Smooth muscle cell (in vitro differentiated cells): ENCODE data around the gene GOT2. TPM values are rescaled to one million over a fixed set of nuclear protein-coding genes. Genes with fewer than 3 reads are reported as not detected.
A peak's percentile ranks its signal among the peaks of the same experiment; 100 is the strongest.

Experiments used
- DNase-seq: peaks from one replicate; lab custom pipeline; 2025; ENCODE audit not compliant: unreplicated experiment; lab: John Stamatoyannopoulos, UW
- H2AFZ ChIP-seq: fragments of 200-600 bp; sonication (generic); 2 replicates; pipeline ENCODE4 v1.6.0; 2016; ENCODE audit warnings: antibody characterized with exemption, low read depth, mild to moderate bottlenecking
- H3F3A ChIP-seq: fragments of 200-600 bp; sonication (generic); 2 replicates; pipeline ENCODE4 v1.6.0; 2017; ENCODE audit warnings: antibody characterized with exemption, low read depth
- H3K27ac ChIP-seq: fragments of 200-600 bp; sonication (generic); 2 replicates; pipeline ENCODE4 v1.5.1; 2016; ENCODE audit warnings: low read depth, mild to moderate bottlenecking
- H3K27me3 ChIP-seq: fragments of 200-600 bp; sonication (generic); 2 replicates; pipeline ENCODE4 v1.6.1; 2016; ENCODE audit warnings: low read depth, mild to moderate bottlenecking
- H3K36me3 ChIP-seq: fragments of 200-600 bp; sonication (generic); 2 replicates; pipeline ENCODE4 v1.5.1; 2016; ENCODE audit warnings: low read depth
- H3K4me1 ChIP-seq: fragments of 200-600 bp; sonication (generic); 2 replicates; pipeline ENCODE4 v1.5.1; 2016; ENCODE audit warnings: low read depth
- H3K4me2 ChIP-seq: fragments of 200-600 bp; sonication (generic); 2 replicates; pipeline ENCODE4 v1.6.0; 2016; ENCODE audit warnings: mild to moderate bottlenecking
- H3K4me3 ChIP-seq: fragments of 200-600 bp; sonication (generic); 2 replicates; pipeline ENCODE4 v1.5.1; 2016; ENCODE audit warnings: mild to moderate bottlenecking
- H3K79me2 ChIP-seq: fragments of 200-600 bp; sonication (generic); 2 replicates; pipeline ENCODE4 v1.6.0; 2016; ENCODE audit warnings: low read depth, mild to moderate bottlenecking
- H3K9ac ChIP-seq: fragments of 200-600 bp; sonication (generic); 2 replicates; pipeline ENCODE4 v1.6.0; 2016; ENCODE audit warnings: low read depth
- H3K9me3 ChIP-seq: fragments of 200-600 bp; sonication (generic); replicated peaks from 2 replicates; pipeline ENCODE4 v1.5.1; 2016; ENCODE audit warnings: low read depth
- H4K20me1 ChIP-seq: fragments of 200-600 bp; sonication (generic); 2 replicates; pipeline ENCODE4 v1.6.0; 2016; ENCODE audit warnings: low read depth
- WGBS: methylation state at CpG from one replicate; pipeline ENCODE4 v1.1.7; 2016; ENCODE audit warnings: low lambda C conversion rate; 5-methylcytosine and 5-hydroxymethylcytosine counted together
- polyA plus RNA-seq: library from polyadenylated mRNA; unstranded; fragments of >200 nt; fragmentation: Nextera tagmentation; extraction: Ambion mirVana; gene quantifications from 2 replicates; pipeline ENCODE4 v1.2.1, GENCODE V29; 2016
- total RNA-seq: library from RNA; depleted of rRNA; stranded (reverse); fragments of >200 nt; gene quantifications from 2 replicates; pipeline ENCODE4 v1.2.3, GENCODE V29; 2014
- TF ChIP-seq, protein P1 (sequence below): fragments of 200-600 bp; sonication (generic); IDR thresholded peaks from 2 replicates; pipeline ENCODE4 v1.5.1; 2017; ENCODE audit warnings: borderline replicate concordance, mild to moderate bottlenecking, antibody characterized with exemption; ENCODE audit not compliant: insufficient read depth, poor library complexity, severe bottlenecking

GOT2 gene
- total and polyA plus RNA-seq, 2 experiments from 2014 or later, result 43.6 to 83.5 TPM

DNA sequence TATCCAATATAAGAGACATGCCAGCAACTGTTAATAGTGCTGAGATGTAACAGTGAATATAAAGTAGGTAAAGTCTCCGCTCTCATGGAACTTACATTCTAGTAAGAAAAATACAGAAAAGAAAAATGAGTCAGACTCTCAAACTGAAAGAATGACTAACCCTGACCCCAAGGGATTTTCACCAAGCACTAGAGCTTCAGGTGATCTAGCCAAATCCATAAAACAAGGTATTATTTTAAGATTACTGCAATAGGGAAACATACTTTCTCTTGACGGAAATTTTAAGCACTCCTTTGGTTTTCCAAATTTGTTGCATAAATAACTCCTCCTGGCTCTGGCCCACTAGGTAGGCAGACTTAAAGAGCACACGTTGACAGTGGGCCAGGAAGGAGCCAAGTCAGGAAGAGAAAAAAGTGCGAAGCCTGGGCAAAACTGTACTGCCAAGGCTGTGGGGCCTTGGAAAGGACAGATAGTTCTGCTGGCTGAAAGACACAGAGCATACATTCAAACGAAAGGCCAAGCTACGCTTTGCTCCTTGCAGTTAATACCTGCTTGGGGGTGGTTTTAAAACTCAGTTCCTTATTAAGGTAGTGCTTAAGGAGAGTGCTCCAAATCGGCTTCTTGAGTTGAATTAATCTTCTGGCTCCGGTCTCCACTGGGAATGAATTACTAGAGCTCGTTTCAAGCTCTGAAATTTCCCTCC is 1.4 kb downstream of the GOT2 start:
- Histone ChIP-seq H4K20me1 (peaks cover 55% of the 10 kb centered on the region), H3K27me3 (no peaks in the 10 kb centered on the region), H3K9me3 (no peaks in the 10 kb centered on the region), H3K79me2 (peaks cover 48% of the 10 kb centered on the region), H3K4me3 (peak overlapping the region; percentile 97), H3K27ac (peak overlapping the region; percentile 37), H3K4me1 (peaks cover 10% of the 10 kb centered on the region), H3K9ac (peak overlapping the region; percentile 73), H3K36me3 (peaks cover 4% of the 10 kb centered on the region), H3F3A (no peaks in the 10 kb centered on the region), H3K4me2 (peak overlapping the region; percentile 95), H2AFZ (peak overlapping the region; percentile 99)
- no peak for DNase-seq
- WGBS, result 57% methylated on average over 9 of the region's 9 CpGs
- TF ChIP-seq, protein P1, sequence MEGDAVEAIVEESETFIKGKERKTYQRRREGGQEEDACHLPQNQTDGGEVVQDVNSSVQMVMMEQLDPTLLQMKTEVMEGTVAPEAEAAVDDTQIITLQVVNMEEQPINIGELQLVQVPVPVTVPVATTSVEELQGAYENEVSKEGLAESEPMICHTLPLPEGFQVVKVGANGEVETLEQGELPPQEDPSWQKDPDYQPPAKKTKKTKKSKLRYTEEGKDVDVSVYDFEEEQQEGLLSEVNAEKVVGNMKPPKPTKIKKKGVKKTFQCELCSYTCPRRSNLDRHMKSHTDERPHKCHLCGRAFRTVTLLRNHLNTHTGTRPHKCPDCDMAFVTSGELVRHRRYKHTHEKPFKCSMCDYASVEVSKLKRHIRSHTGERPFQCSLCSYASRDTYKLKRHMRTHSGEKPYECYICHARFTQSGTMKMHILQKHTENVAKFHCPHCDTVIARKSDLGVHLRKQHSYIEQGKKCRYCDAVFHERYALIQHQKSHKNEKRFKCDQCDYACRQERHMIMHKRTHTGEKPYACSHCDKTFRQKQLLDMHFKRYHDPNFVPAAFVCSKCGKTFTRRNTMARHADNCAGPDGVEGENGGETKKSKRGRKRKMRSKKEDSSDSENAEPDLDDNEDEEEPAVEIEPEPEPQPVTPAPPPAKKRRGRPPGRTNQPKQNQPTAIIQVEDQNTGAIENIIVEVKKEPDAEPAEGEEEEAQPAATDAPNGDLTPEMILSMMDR, result no peak

DNA sequence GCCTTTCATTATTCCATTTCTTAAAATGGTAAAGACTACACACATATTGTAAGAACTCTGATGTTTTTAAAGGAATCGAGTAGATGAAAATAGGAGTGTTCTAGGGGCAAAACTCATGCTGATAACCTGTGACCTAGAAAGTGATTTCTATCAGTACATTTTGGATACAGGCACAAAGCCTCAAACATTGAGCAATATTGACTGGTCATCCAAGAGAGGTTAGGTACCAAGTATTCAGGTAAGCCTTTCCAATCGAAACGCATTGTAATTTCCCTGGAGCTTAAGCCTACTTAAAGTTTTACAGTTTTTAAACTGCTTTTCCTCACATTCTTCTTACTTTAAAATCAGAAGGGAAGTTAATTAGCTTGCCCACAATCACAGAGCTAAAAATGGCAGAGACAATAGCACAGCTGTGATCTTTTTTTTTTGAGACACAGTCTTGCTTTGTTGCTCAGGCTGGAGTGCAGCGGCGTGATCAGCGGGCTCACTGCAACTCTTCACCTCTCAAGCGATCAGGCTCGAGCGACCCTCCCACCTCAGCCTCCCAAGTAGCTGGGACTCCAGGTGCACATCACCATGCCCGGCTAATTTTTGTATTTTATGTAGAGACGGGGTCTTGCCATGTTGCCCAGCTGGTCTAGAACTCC is 3.3 kb downstream of the GOT2 start:
- H3K36me3 ChIP-seq, result peaks cover 4% of the 10 kb centered on the region
- H3K9ac ChIP-seq, result no peak overlapping the region
- peaks cover 10% of the 10 kb centered on the region for H3K4me1 ChIP-seq
- H3F3A ChIP-seq, result no peaks in the 10 kb centered on the region
- H3K27me3 ChIP-seq, result no peaks in the 10 kb centered on the region
- no peak overlapping the region for H2AFZ ChIP-seq
- no peak overlapping the region for H3K27ac ChIP-seq
- no peak for DNase-seq
- no peak overlapping the region for H3K4me2 ChIP-seq
- peaks cover 51% of the 10 kb centered on the region for H3K79me2 ChIP-seq
- TF ChIP-seq, protein P1, result no peak
- no peak overlapping the region for H3K4me3 ChIP-seq
- no peaks in the 10 kb centered on the region for H3K9me3 ChIP-seq
- peaks cover 69% of the 10 kb centered on the region for H4K20me1 ChIP-seq
- WGBS, result 95% methylated on average over 11 of the region's 11 CpGs

DNA sequence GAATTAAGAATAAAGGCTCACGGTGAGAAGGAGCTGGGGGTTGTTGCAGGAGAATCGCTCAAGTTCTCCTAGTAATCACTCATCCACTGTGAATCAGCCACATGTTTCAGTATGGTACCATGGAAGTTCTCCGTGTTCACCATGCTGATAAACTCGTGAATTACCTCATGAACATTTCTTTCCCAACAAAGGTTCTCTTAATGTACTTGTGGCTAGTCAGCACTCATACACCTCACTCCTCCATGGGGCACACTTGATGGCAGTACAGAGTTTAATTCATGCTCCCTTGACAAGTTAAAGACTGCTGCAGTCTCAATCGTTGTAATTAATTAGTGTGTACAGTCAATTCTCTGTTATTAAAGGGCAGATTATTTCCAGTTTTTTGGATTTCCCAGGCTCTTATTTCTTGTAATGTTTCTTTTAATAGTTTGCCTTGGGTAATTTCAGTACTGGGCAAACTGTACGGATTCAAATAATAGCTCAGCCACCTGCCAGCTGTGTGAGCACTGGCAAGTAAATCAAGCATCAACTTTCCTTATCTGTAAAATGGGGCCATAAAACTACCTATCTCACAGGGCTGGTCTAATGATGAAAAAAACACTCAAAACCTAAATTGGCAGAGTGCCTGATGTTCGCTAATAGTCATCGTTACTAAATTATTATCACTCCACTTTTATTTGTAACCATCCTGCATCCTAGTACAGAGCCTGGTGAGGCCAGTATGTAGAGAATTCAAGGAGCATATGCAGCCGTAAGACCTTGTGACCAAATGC is 6.1 kb downstream of the GOT2 start:
- no peaks in the 10 kb centered on the region for H3F3A ChIP-seq
- H3K4me2 ChIP-seq, result no peak overlapping the region
- no peak overlapping the region for H3K4me3 ChIP-seq
- peaks cover 57% of the 10 kb centered on the region for H3K79me2 ChIP-seq
- WGBS, result 97% methylated on average over 9 of the region's 9 CpGs
- no peaks in the 10 kb centered on the region for H3K9me3 ChIP-seq
- H3K4me1 ChIP-seq, result peaks cover 6% of the 10 kb centered on the region
- H3K36me3 ChIP-seq, result peaks cover 4% of the 10 kb centered on the region
- no peak overlapping the region for H3K27ac ChIP-seq
- no peak overlapping the region for H3K9ac ChIP-seq
- no peak overlapping the region for H2AFZ ChIP-seq
- no peaks in the 10 kb centered on the region for H3K27me3 ChIP-seq
- TF ChIP-seq, protein P1, result no peak
- peaks cover 82% of the 10 kb centered on the region for H4K20me1 ChIP-seq
- DNase-seq, result no peak
